GM18951 (cell line): ENCODE data around the gene PSPN.

Source experiments
- POLR2A ChIP-seq: IDR thresholded peaks from 4 replicates; pipeline ENCODE4 v1.6.1; 2011; ENCODE audit warnings: mild to moderate bottlenecking; ENCODE audit not compliant: insufficient read length, insufficient read depth; ENCODE audit errors: extremely low read depth
- in situ Hi-C: fragments of 300-500 bp; cut with MboI; formaldehyde crosslinking; loops from one replicate; pipeline ENCODE4 v1.12.0; 2022; ENCODE audit warnings: low sequenced_read_pairs, mixed read lengths, inconsistent platforms; ENCODE audit not compliant: unreplicated experiment

PSPN gene, protein sequence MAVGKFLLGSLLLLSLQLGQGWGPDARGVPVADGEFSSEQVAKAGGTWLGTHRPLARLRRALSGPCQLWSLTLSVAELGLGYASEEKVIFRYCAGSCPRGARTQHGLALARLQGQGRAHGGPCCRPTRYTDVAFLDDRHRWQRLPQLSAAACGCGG

DNA sequence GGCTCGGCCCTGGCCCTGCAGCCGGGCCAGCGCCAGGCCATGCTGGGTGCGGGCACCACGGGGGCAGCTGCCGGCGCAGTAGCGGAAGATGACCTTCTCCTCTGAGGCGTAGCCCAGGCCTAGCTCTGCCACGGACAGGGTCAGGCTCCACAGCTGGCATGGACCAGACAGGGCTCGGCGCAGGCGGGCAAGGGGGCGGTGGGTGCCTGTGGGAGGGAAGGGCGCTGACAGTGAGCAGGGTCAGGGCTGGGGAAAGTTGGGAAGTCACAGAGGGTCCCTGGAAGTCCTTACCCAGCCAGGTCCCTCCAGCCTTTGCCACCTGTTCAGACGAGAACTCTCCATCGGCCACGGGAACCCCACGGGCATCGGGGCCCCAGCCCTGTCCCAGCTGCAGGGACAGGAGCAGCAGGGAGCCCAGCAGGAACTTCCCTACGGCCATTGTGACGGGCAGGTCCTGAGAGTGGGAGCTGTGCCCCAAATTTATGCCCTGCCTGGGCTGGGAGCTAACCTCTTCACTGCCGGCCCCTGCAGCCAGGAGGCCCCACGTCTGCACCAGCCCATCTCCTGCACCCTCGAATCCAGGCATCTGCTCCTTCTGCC, at the start of gene PSPN:
PSPN (minus strand) TSS at position 523 of the 600 bp plus-strand sequence; CDS start at position 439, 84 bp downstream.
- TF ChIP-seq POLR2A, result no peak
- in situ Hi-C loops, result no loop called here

DNA sequence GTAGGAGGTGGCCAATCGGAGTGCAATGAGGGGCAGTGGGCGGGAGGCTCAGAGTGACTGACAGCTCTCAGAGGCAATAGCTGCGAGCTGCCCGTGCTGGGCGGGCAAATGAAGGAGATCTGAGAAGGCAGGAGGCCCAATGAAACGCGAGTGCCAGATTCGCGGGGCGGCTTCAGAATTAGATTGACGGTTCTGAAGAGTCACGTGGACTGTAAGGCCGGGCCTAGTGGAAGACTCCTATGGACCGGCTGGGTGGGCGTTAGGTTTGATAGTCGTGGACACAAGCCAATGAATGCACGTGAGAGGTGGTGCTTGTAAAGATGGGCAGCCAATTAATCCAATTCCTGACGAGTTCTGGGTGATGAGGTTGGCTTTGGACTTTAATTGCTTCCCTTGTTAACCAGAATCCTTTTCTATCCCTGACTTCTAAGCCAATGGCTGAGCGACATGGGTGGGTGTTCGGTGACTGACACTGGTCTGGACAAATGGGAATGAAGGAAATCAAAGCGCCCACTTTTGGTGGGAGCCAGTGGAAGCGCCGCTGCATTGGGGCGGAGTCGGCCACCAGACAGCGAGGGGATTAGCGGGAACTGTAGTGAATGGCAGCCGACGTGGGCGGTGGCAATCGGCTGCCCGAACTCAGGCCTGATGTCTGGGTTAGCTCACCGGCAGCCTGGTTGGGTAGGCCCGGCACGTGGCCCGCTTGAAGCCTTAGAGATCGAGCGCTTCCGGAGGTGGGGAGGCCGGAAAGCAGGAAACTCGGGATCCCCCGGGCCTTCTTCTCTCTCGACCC, 49.4 kb upstream of the PSPN start:
- in situ Hi-C loops, result no loop called here
- peak; percentile 57 for TF ChIP-seq POLR2A

DNA sequence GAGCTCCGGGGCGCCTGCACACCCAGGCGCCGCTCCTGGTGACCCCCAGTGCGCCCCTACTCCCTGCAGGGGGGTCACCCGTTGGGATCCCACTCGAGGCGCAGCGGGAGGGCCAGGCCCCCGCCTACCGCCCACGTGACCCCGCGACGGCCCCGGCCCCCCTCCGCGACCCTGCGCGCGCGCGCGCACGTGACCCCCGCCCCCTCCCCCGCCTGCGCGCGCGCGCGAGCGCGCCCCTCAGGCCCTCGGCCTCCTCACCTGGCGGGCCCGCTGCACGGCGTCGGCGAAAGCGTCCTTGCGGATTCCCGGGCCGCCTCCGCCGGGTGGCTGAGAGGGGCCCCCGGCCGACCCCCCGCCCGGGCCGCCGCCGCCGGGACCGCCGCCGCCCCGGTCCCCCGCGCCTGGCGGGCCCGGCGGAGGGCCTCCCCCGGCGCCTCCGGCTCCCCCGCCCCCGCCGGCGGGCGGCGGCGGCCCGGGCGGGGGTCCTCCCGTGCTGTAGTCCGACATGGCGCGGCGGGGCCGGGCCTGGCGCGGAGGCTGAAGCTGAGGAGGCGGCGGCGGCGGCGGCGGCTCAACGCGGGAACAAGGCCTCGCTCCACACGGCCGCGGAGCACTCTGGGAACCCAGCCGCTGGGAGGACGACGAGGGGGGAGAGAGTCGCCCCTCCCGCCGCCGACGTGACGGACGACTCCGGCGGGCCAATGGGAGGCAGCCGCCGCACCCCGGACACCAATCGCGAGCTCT, 48.6 kb upstream of the PSPN start, which contains the start of gene KHSRP:
KHSRP (minus strand) TSS at position 617 of the 744 bp plus-strand sequence; CDS start at position 507, 110 bp downstream.
- peak; percentile 83 for TF ChIP-seq POLR2A

DNA sequence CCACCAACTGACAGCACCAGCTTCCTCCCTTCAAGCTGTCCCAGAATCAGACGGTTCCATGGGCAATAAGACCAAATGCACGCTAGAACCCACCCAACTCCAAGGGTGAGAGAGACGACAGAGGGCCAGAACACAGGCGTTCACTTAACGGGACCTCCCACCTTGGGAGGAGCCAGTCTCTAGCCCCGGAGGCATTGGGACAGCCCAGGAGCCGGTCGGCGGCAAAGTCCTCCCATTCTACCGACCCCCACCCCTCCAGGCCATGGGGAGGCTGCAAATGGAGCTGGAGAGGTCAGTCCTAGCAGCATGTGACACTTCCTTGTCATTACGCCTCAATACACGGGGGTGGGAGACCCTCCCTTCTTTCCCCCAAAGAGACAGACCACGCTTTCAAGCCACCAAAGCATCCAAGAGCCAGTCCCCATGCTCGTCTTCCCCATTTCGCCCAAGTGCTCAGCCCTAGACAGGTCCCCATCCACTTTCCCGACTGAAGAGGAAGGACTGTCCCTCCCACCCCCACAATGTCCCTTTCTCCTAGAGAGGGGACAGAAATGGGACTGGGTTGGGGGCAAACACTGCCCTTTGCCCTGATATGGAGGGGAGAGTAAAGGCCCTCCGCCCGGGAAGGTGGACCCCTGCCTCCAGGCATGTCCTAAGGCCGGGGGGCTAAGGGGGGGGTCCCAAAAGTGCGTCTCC, 47.9 kb upstream of the PSPN start:
- in situ Hi-C loops, result no loop called here

More for the DNA sequence above, 48.6 kb upstream of the PSPN start, which contains the start of gene KHSRP:
- in situ Hi-C loops, result no loop called here

DNA sequence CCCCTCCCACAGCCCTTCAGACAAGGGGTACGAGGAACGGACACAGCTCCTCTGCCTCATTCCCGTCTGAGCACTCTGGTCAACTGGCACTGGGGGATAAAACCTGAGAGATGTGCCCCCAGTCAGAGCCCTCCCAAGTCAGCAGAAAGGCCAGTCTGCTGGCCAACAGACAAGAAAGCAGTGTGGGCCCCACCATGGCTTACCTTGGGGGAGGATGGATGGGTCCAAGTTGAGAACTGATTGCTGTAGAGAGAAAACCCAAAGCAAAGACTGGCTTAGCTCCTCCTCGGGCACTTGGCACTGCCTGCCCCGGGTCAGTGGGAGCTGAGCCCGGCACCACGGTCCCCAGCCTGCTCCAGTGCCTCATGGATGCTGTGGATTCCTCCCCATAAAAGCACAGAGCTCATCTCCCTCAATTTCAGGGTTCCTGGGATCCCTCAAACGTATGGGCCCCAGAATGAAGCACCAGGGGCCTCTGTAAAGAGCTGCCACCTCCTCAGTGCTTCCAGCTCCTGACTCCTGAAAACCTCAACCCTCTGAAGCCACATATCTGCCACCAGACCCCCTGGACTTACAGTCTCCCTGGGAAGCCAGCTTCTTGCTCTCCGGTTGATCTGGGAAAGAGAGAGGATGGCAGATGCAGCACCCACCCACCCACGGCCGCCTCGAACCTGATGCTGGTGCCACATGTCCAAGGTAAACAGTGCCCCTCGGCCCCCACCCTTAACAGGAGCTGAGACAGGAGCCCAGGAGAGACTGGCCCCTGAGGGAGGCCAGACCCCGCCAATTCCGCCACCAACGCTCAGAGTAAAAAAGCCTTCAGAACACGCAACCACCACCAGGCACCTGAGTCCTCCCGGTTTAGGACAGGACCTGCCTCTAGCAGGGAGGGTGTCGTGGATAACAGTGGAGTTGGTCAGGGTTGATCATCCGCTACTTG, 45.6 kb upstream of the PSPN start:
- TF ChIP-seq POLR2A, result no peak
- in situ Hi-C loops, result no loop called here

More for the DNA sequence above, 47.9 kb upstream of the PSPN start:
- no peak for TF ChIP-seq POLR2A

DNA sequence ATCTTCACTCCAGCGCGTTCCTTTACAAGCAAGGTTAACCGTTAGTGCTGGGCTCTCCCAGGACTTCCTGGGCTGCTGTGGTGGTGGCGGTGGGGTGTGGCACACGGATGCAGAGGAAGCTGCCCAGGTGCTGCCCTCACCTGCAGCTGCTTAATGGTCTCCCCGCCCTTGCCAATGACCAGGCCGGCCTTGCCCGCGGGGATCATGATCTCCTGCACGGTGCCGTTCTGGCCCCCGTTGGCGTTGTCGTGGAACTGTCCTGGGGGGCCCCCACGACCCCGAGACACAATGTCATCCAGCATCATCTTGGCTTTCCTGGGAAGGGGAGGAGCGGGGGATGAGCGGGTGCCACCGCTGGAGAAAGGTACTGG, 42.8 kb upstream of the PSPN start:
- in situ Hi-C loops, result no loop called here
- no peak for TF ChIP-seq POLR2A

DNA sequence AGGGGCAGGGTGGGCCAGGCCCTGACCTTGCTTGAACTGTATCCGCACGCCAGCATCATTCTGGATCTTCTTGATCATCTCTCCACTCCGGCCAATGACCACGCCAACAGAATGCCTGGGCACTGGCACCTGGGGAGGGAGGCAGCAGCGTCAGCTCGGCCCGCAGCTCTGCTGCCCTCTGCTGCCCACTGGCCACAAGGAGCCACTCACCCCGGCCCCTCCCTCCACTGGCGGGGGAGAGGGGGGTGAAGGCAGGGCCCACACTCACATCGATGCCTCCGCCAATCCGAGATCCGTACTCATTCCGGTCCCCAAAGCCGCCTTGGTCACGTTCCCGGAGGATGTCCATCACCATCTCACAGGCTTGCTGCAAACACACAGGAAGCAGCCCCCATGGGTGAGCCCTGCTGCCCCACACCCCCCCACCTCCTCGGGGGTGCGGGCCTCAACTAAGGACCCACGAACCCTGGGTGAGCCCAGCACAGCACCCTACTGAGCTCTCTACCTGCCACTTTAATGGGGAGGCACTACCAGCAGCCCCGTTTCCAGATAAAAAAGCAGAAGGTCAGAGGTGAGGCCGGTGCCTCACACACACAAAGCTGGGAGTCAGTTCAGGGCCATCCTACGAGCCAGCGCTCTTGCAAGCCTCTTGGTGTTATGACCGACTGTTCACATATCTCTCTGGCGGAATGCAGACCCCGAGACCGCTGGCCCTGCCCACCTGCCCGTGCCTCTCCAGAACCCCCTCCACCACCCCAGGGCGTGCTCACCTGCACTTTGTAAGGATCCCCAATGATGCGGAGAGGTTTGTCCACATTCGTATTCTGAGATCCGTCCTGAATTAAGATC, 42.2 kb upstream of the PSPN start:
- in situ Hi-C loops, result no loop called here
- no peak for TF ChIP-seq POLR2A

DNA sequence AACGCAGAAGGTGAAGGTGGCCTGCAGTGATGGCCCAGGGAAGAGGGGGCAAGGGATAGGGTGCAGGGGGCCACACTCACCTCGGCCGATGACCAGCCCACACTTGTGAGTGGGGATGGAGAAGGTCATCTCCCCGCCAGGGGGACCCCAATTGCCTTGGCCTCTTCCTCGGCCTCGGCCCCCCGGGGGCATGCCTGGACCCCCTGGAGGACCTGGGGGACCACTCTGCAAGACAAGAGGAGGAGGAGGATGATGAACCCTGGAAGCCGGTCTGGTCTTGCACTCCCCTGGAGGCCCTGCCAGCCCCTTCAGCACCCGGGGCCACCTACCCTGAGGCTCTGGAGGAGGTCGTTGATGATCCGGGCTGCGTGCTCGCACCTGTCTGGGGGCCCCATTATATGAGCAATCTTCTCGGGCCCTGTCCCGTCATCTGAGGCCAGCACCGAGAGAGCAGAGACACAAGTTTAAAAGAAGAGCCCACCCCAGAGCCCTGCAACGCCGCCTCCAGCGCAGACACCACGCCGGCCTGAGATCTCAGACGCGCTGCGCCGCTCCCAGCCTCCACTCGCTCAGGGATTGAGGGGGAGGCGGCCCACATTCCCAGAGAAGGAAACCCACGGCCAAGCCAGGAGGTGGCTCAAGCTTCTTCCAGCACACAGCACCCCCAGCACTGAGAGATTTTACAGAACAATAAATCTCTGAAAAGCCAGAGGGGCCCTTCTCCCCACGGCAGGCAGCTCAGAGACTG, 41.1 kb upstream of the PSPN start:
- TF ChIP-seq POLR2A, result no peak
- in situ Hi-C loops, result no loop called here

DNA sequence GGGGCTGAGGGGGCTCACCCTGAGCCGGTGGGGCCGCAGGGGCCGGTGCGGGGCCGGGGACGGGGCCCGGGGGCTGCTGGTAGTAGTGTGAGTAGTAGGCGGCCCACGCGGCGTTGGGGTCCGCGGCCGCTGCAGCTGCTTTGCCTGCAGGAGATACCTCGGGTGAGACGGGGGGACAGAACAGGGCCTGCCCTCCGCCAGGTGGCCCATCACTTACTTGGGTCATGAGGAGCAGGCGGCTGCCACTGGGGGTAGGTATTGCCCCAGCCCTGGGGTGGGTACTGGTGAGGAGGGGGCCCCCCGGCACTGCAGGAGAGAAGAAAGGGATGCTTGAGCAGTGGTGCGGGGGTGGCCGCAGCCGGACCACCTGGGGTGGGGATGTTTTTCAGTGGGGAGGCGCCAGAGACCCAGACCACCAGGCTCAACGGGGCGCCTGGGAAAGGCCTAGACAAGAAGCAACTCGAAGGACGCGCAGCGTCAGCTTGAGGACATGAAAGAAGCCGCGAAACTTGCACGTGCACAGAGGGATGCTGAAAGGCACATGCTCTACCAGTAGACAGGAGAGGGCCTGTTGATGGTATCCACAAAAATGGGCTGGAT, 40.0 kb upstream of the PSPN start:
- no peak for TF ChIP-seq POLR2A

More for the DNA sequence above, 40.0 kb upstream of the PSPN start:
- in situ Hi-C loops, result no loop called here
